ENCODE measurements around the gene NRTN.
"Not testable (repeated sequence)": the region's sequence is repeated elsewhere in the genome, so short reads cannot be mapped to it uniquely, and the experiment has no call there.

Gene NRTN

GRCh38 chr19:5873617-5874199, 68.8 kb downstream of the NRTN start:
- no peak for DNase-seq

GRCh38 chr19:5874496-5874895, 69.6 kb downstream of the NRTN start:
- DNase-seq, result not testable (repeated sequence)

GRCh38 chr19:5877427-5877826, 72.6 kb downstream of the NRTN start:
- no peak for DNase-seq

GRCh38 chr19:5877882-5878281, 73.0 kb downstream of the NRTN start:
- DNase-seq, result no peak
